Measurements from ENCODE around the gene PRDX6.

DNA sequence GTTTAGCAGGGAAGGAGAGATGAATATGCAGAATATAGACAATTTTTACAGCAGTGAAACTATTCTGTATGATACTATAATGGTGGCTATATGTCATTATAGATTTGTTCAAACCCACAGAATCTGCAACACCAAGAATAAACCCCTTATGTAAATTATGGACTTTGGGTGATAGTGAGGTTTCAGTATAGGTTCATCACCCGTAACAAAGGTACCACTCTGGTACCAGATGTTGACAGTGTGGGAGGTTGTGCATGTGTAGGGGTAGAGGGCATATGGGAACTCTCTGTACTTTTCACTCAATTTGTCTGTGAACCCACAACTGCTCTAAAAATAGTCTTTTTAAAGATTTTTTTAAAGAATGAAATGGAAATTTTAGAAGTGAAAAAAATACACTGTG lies 29.9 kb upstream of the PRDX6 start:
- TF ChIP-seq POLR2A (IDR thresholded peaks at IDR 0.05; ENCODE audit: low read depth, low read length) = no peak
- TF ChIP-seq MXI1 (IDR thresholded peaks at IDR 0.05; ENCODE audit: borderline replicate concordance, low read depth, low read length) = no peak
- TF ChIP-seq, protein P1, sequence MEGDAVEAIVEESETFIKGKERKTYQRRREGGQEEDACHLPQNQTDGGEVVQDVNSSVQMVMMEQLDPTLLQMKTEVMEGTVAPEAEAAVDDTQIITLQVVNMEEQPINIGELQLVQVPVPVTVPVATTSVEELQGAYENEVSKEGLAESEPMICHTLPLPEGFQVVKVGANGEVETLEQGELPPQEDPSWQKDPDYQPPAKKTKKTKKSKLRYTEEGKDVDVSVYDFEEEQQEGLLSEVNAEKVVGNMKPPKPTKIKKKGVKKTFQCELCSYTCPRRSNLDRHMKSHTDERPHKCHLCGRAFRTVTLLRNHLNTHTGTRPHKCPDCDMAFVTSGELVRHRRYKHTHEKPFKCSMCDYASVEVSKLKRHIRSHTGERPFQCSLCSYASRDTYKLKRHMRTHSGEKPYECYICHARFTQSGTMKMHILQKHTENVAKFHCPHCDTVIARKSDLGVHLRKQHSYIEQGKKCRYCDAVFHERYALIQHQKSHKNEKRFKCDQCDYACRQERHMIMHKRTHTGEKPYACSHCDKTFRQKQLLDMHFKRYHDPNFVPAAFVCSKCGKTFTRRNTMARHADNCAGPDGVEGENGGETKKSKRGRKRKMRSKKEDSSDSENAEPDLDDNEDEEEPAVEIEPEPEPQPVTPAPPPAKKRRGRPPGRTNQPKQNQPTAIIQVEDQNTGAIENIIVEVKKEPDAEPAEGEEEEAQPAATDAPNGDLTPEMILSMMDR (conservative IDR thresholded peaks at IDR 0.05; ENCODE audit: low read depth, low read length) = no peak
- TF ChIP-seq MAZ (IDR thresholded peaks at IDR 0.05; ENCODE audit: borderline replicate concordance, low read depth, low read length) = no peak
- no peak for TF ChIP-seq RAD21 (IDR thresholded peaks at IDR 0.05; ENCODE audit: low read length)
- no peak for TF ChIP-seq MAFK (IDR thresholded peaks at IDR 0.05; ENCODE audit: low read depth, low read length)
- TF ChIP-seq RFX5 (IDR thresholded peaks at IDR 0.05; ENCODE audit: low read depth, low read length) = no peak

Data from IMR-90 (cell line).